Measurements from ENCODE around the gene ZNF641.

Gene ZNF641

GRCh38 chr12:48350249-48351021, at the start of gene ZNF641:
Gene ZNF641 (minus strand): TSS chr12:48350919. CDS start chr12:48348090, 2,829 bp downstream.
- peak; percentile 78 for DNase-seq

GRCh38 chr12:48390026-48390425, 39.3 kb upstream of the ZNF641 start:
- DNase-seq: no peak

GRCh38 chr12:48389409-48389808, 38.7 kb upstream of the ZNF641 start:
- no peak for DNase-seq

GRCh38 chr12:48388938-48389337, 38.2 kb upstream of the ZNF641 start:
- DNase-seq: no peak

- no peak for DNase-seq
Measured at GRCh38 chr12:48388460-48388859, 37.7 kb upstream of the ZNF641 start.

- DNase-seq: no peak
Measured at GRCh38 chr12:48380596-48380995, 29.9 kb upstream of the ZNF641 start.

GRCh38 chr12:48379794-48380193, 29.1 kb upstream of the ZNF641 start:
- no peak for DNase-seq

GRCh38 chr12:48377646-48378045, 26.9 kb upstream of the ZNF641 start:
- DNase-seq: no peak

GRCh38 chr12:48374164-48374563, 23.4 kb upstream of the ZNF641 start:
- DNase-seq: no peak

- no peak for DNase-seq
Measured at GRCh38 chr12:48366131-48366530, 15.4 kb upstream of the ZNF641 start.

- DNase-seq: no peak
Measured at GRCh38 chr12:48361664-48362339, 11.1 kb upstream of the ZNF641 start.

- no peak for DNase-seq
Measured at GRCh38 chr12:48358937-48359513, 8.3 kb upstream of the ZNF641 start.

GRCh38 chr12:48356041-48356768, 5.5 kb upstream of the ZNF641 start:
- DNase-seq: no peak

GRCh38 chr12:48352157-48352760, 1.5 kb upstream of the ZNF641 start:
- DNase-seq: no peak

GRCh38 chr12:48351022-48351708, 446 bp upstream of the ZNF641 start:
- DNase-seq: no peak

- no peak for DNase-seq
Measured at GRCh38 chr12:48349471-48349870, 1.2 kb downstream of the ZNF641 start.

GRCh38 chr12:48342980-48343379, 7.7 kb downstream of the ZNF641 start:
- DNase-seq: no peak

- no peak for DNase-seq
Measured at GRCh38 chr12:48340943-48341342, 9.8 kb downstream of the ZNF641 start.

GRCh38 chr12:48339442-48340117, 11.1 kb downstream of the ZNF641 start:
- no peak for DNase-seq

- DNase-seq: no peak
Measured at GRCh38 chr12:48336564-48336963, 14.2 kb downstream of the ZNF641 start.

- DNase-seq: no peak
Measured at GRCh38 chr12:48336061-48336460, 14.7 kb downstream of the ZNF641 start.

GRCh38 chr12:48334808-48335207, 15.9 kb downstream of the ZNF641 start:
- DNase-seq: no peak
